Right atrium auricular region (tissue), 2 donors: ENCODE measurements around the gene COL1A1. TPM values are rescaled to one million over a fixed set of nuclear protein-coding genes. Genes with fewer than 3 reads are reported as not detected.

Source experiments
- DNase-seq: peaks from one replicate; pipeline ENCODE4 v3.0.0-alpha.2; 2019; ENCODE audit warnings: low spot score
- H3K27ac ChIP-seq, 2 donors: fragments of 200-600 bp; sonication (generic); 1 replicate in 1 of 2; 2 replicates in 1 of 2; pipeline ENCODE4 v1.5.1; 2016 to 2019
- H3K27me3 ChIP-seq, 2 donors: fragments of 200-600 bp; sonication (generic); one replicate each; pipeline versions ENCODE4 v1.5.1 to v1.6.0; 2017 to 2019
- H3K36me3 ChIP-seq: fragments of 200-600 bp; sonication (generic); one replicate; pipeline ENCODE4 v1.5.1; 2016
- H3K4me1 ChIP-seq, 2 donors: fragments of 200-600 bp; sonication (generic); one replicate each; pipeline versions ENCODE4 v1.5.1 to v1.6.0; 2017 to 2019
- H3K4me3 ChIP-seq, 2 donors: fragments of 200-600 bp; sonication (generic); 1 replicate in 1 of 2; 2 replicates in 1 of 2; pipeline ENCODE4 v1.5.1; 2017 to 2019; ENCODE audit warnings: mild to moderate bottlenecking in 1 of 2, moderate library complexity in 1 of 2
- H3K9me3 ChIP-seq, 2 donors: fragments of 200-600 bp; sonication (generic); one replicate each; pipeline ENCODE4 v1.5.1; 2019
- CTCF ChIP-seq, 2 donors: fragments of 200-600 bp; sonication (generic); IDR thresholded peaks; one replicate each; pipeline ENCODE4 v1.5.1; 2019; ENCODE audit warnings: antibody characterized with exemption in 2 of 2
- total RNA-seq, 2 donors: library from RNA; depleted of rRNA; stranded (reverse); fragments of >200 nt; gene quantifications; one replicate each; pipeline ENCODE4 v1.1.0, GENCODE V29; 2016

Gene COL1A1
- total RNA-seq, 2 donors from 2014 or later = 19.8 to 180 TPM

- TF ChIP-seq CTCF (IDR thresholded peaks at IDR 0.05) = no peak
- peak overlapping the region; percentile 82 to 84 for H3K27ac ChIP-seq
- DNase-seq = no peak
These were observed 28.5 kb downstream of the COL1A1 start for GRCh38 chr17:50172936-50173334.

GRCh38 chr17:50172130-50172529 is 29.3 kb downstream of the COL1A1 start:
- no peaks in the 10 kb centered on the region for H3K27me3 ChIP-seq
- no peaks in the 10 kb centered on the region for H3K36me3 ChIP-seq
- no peak for TF ChIP-seq CTCF (IDR thresholded peaks at IDR 0.05)
- peaks cover 0 to 64% of the 10 kb centered on the region in 2 donors for H3K4me1 ChIP-seq
- no peak for DNase-seq
- peak overlapping the region; percentile 74 to 90 for H3K27ac ChIP-seq
- no peak overlapping the region for H3K4me3 ChIP-seq
- no peaks in the 10 kb centered on the region for H3K9me3 ChIP-seq

More at GRCh38 chr17:50172936-50173334, 28.5 kb downstream of the COL1A1 start:
- Histone ChIP-seq H3K4me3 (no peak overlapping the region), H3K36me3 (no peaks in the 10 kb centered on the region), H3K27me3 (no peaks in the 10 kb centered on the region), H3K4me1 (peaks cover 0 to 64% of the 10 kb centered on the region in 2 donors), H3K9me3 (no peaks in the 10 kb centered on the region)

GRCh38 chr17:50171371-50172071 is 29.9 kb downstream of the COL1A1 start:
- Histone ChIP-seq H3K36me3 (no peaks in the 10 kb centered on the region), H3K4me1 (peaks cover 0 to 61% of the 10 kb centered on the region in 2 donors), H3K27ac (peak overlapping the region; percentile 74 to 90), H3K4me3 (no peak overlapping the region), H3K27me3 (no peaks in the 10 kb centered on the region), H3K9me3 (no peaks in the 10 kb centered on the region)
- no peak for TF ChIP-seq CTCF (IDR thresholded peaks at IDR 0.05)
- DNase-seq = no peak

GRCh38 chr17:50170662-50171370 is 30.6 kb downstream of the COL1A1 start:
- no peak for TF ChIP-seq CTCF (IDR thresholded peaks at IDR 0.05)
- DNase-seq = no peak
- Histone ChIP-seq H3K4me1 (peaks cover 0 to 57% of the 10 kb centered on the region in 2 donors), H3K9me3 (no peaks in the 10 kb centered on the region), H3K27ac (peak overlapping the region; percentile 74 to 90), H3K4me3 (no peak overlapping the region), H3K36me3 (no peaks in the 10 kb centered on the region), H3K27me3 (no peaks in the 10 kb centered on the region)

GRCh38 chr17:50169881-50170459 is 31.5 kb downstream of the COL1A1 start:
- no peak overlapping the region for H3K4me3 ChIP-seq
- peak overlapping the region; percentile 74 to 90 for H3K27ac ChIP-seq
- no peak for TF ChIP-seq CTCF (IDR thresholded peaks at IDR 0.05)
- no peaks in the 10 kb centered on the region for H3K9me3 ChIP-seq
- H3K27me3 ChIP-seq = no peaks in the 10 kb centered on the region
- no peak for DNase-seq
- no peaks in the 10 kb centered on the region for H3K36me3 ChIP-seq
- peaks cover 0 to 63% of the 10 kb centered on the region in 2 donors for H3K4me1 ChIP-seq
